CD14-positive monocyte (primary cell): ENCODE measurements around the gene GAB1. TPM values are rescaled to one million over a fixed set of nuclear protein-coding genes. Genes with fewer than 3 reads are reported as not detected.

Experiments
- DNase-seq, 3 donors: peaks; one replicate each; pipeline ENCODE4 v3.0.0-alpha.2; 2011 to 2022
- H2AFZ ChIP-seq: 2 replicates; pipeline ENCODE4 v1.6.0; 2012; ENCODE audit warnings: mild to moderate bottlenecking, low read depth, low read length, inconsistent platforms; ENCODE audit not compliant: insufficient read depth, poor library complexity, severe bottlenecking
- H3K27ac ChIP-seq, 2 donors: 1 replicate in 1 of 2; 2 replicates in 1 of 2; pipeline ENCODE4 v1.5.1; 2012 to 2013; ENCODE audit warnings: low read length in 2 of 2, control low read depth in 1 of 2, inconsistent platforms in 1 of 2, low read depth in 1 of 2, mild to moderate bottlenecking in 1 of 2
- H3K27me3 ChIP-seq, 2 donors: one replicate each; pipeline versions ENCODE4 v1.6.0 to v1.6.1; 2011 to 2013; ENCODE audit warnings: low read length in 2 of 2; ENCODE audit not compliant: control insufficient read depth in 2 of 2, insufficient read depth in 2 of 2
- H3K36me3 ChIP-seq, 2 donors: replicated peaks in 1 of 2; 1 replicate in 1 of 2; 2 replicates in 1 of 2; pipeline versions ENCODE4 v1.5.1 to v1.6.1; 2012 to 2013; ENCODE audit warnings: low read length in 2 of 2, control low read depth in 1 of 2, inconsistent platforms in 1 of 2, mild to moderate bottlenecking in 1 of 2; ENCODE audit not compliant: insufficient read depth in 2 of 2, control insufficient read depth in 1 of 2
- H3K4me1 ChIP-seq, 2 donors: 1 replicate in 1 of 2; 2 replicates in 1 of 2; pipeline versions ENCODE4 v1.5.1 to v1.6.1; 2012 to 2013; ENCODE audit warnings: low read length in 2 of 2, control low read depth in 1 of 2, inconsistent platforms in 1 of 2, mild to moderate bottlenecking in 1 of 2, moderate library complexity in 1 of 2; ENCODE audit not compliant: insufficient read depth in 2 of 2, control insufficient read depth in 1 of 2
- H3K4me2 ChIP-seq: replicated peaks from 2 replicates; pipeline ENCODE3; 2012; ENCODE audit warnings: low read length, moderate library complexity, mild to moderate bottlenecking; ENCODE audit not compliant: poor library complexity, severe bottlenecking; ENCODE audit errors: extremely low read depth
- H3K4me3 ChIP-seq, 3 experiments: fragments of 200-600 bp in 1 of 3; sonication (generic) in 1 of 3; replicated peaks in 1 of 3; 1 replicate in 2 of 3; 2 replicates in 1 of 3; pipeline ENCODE4 v1.5.1; 2011 to 2013; ENCODE audit warnings: low read length in 3 of 3, mild to moderate bottlenecking in 3 of 3, control low read depth in 2 of 3, low read depth in 2 of 3, inconsistent platforms in 1 of 3, moderate library complexity in 1 of 3
- H3K79me2 ChIP-seq: 2 replicates; pipeline ENCODE4 v1.6.0; 2012; ENCODE audit warnings: mild to moderate bottlenecking, control low read depth, inconsistent platforms, low read length, moderate library complexity; ENCODE audit not compliant: insufficient read depth
- H3K9ac ChIP-seq: 2 replicates; pipeline ENCODE4 v1.6.0; 2017; ENCODE audit warnings: low read length, mild to moderate bottlenecking; ENCODE audit not compliant: insufficient read depth, poor library complexity, severe bottlenecking
- H3K9me3 ChIP-seq, 2 donors: replicated peaks in 1 of 2; 1 replicate in 1 of 2; 2 replicates in 1 of 2; pipeline versions ENCODE4 v1.5.1 to v1.6.1; 2012 to 2013; ENCODE audit warnings: low read length in 2 of 2, control low read depth in 1 of 2; ENCODE audit not compliant: control insufficient read depth in 1 of 2, insufficient read depth in 1 of 2
- H4K20me1 ChIP-seq: 2 replicates; pipeline ENCODE4 v1.6.0; 2012; ENCODE audit warnings: mild to moderate bottlenecking, low read length, control low read depth, moderate library complexity; ENCODE audit not compliant: insufficient read depth
- H3K27ac Mint-ChIP-seq, 7 donors: one replicate each; pipeline ENCODE4 v1.8.0; 2020; ENCODE audit warnings: mild to moderate bottlenecking in 7 of 7, mixed read lengths in 7 of 7, moderate library complexity in 6 of 7, inconsistent platforms in 2 of 7
- H3K27me3 Mint-ChIP-seq, 3 donors: one replicate each; pipeline ENCODE4 v1.8.0; 2021 to 2022; ENCODE audit warnings: low read depth in 3 of 3, mild to moderate bottlenecking in 3 of 3, mixed read lengths in 3 of 3, moderate library complexity in 3 of 3, inconsistent platforms in 1 of 3
- H3K36me3 Mint-ChIP-seq, 2 donors: one replicate each; pipeline ENCODE4 v1.8.0; 2020; ENCODE audit warnings: mixed read lengths in 2 of 2, inconsistent platforms in 1 of 2, mild to moderate bottlenecking in 1 of 2
- H3K4me1 Mint-ChIP-seq: one replicate; pipeline ENCODE4 v1.8.0; 2020; ENCODE audit warnings: mild to moderate bottlenecking, mixed read lengths
- H3K4me3 Mint-ChIP-seq, 2 donors: one replicate each; pipeline ENCODE4 v1.8.0; 2020; ENCODE audit warnings: mild to moderate bottlenecking in 2 of 2, mixed read lengths in 2 of 2, moderate library complexity in 1 of 2
- H3K9me3 Mint-ChIP-seq, 7 donors: one replicate each; pipeline ENCODE4 v1.8.0; 2020 to 2022; ENCODE audit warnings: mixed read lengths in 7 of 7, mild to moderate bottlenecking in 6 of 7, moderate library complexity in 6 of 7, inconsistent platforms in 2 of 7
- CTCF ChIP-seq: fragments of 200-600 bp; IDR thresholded peaks from one replicate; pipeline ENCODE4 v1.8.0; 2022; ENCODE audit warnings: antibody characterized with exemption, mild to moderate bottlenecking
- WGBS: methylation state at CpG from one replicate; pipeline ENCODE4 v1.1.5; 2013; ENCODE audit warnings: missing lambda C conversion rate; ENCODE audit not compliant: insufficient coverage; 5-methylcytosine and 5-hydroxymethylcytosine counted together
- intact Hi-C, 2 donors: fragments of 100-400 bp; cut with micrococcal nuclease; formaldehyde crosslinking; loops; one replicate each; pipeline versions ENCODE4 v1.15.0 to v1.15.1; 2023
- polyA plus RNA-seq, 3 donors: library from polyadenylated mRNA; depleted of rRNA in 1 of 3; unstranded in 2 of 3; stranded (reverse) in 1 of 3; fragments of 300-500 nt in 2 of 3; fragments of >200 nt in 1 of 3; fragmentation: Illumina TruSeq in 2 of 3; gene quantifications; 1 replicate in 2 of 3; 2 replicates in 1 of 3; pipeline ENCODE4 v1.2.3, GENCODE V29; 2012 to 2021

The GAB1 gene
- polyA plus RNA-seq, 3 donors: 0.55 to 7.3 (median 0.69) TPM

GRCh38 chr4:143374255-143374654, 37.6 kb downstream of the GAB1 start:
- peaks cover 24% of the 10 kb centered on the region for H3K79me2 ChIP-seq
- peaks cover 41% of the 10 kb centered on the region for H3K4me1 Mint-ChIP-seq
- no peak for TF ChIP-seq CTCF

GRCh38 chr4:143374771-143375170, 38.1 kb downstream of the GAB1 start:
- H3K4me1 Mint-ChIP-seq: peaks cover 36% of the 10 kb centered on the region
- H3K4me1 ChIP-seq: peaks cover 15 to 23% of the 10 kb centered on the region in 2 donors

More at GRCh38 chr4:143374255-143374654, 37.6 kb downstream of the GAB1 start:
- Histone ChIP-seq H4K20me1 (peaks cover 75% of the 10 kb centered on the region), H3K9ac (no peak overlapping the region), H3K4me1 (peaks cover 19 to 28% of the 10 kb centered on the region in 2 donors), H3K27ac (no peak overlapping the region), H3K4me3 (no peak overlapping the region), H3K36me3 (no peaks in the 10 kb centered on the region), H3K4me2 (no peak overlapping the region), H2AFZ (no peak overlapping the region), H3K27me3 (no peaks in the 10 kb centered on the region), H3K9me3 (no peaks in the 10 kb centered on the region)
- no peak overlapping the region for H3K4me3 Mint-ChIP-seq
- peaks cover 0 to 2% of the 10 kb centered on the region in 2 donors for H3K36me3 Mint-ChIP-seq
- no peak overlapping the region for H3K27ac Mint-ChIP-seq
- no peaks in the 10 kb centered on the region for H3K27me3 Mint-ChIP-seq
- intact Hi-C loops: no loop called here
- WGBS: 88% methylated on average over 1 of the region's 3 CpGs
- no peak for DNase-seq
- peaks cover 0 to 3% (median 0%) of the 10 kb centered on the region in 7 donors for H3K9me3 Mint-ChIP-seq

More at GRCh38 chr4:143374771-143375170, 38.1 kb downstream of the GAB1 start:
- Histone ChIP-seq H4K20me1 (peaks cover 76% of the 10 kb centered on the region), H3K4me2 (no peak overlapping the region), H2AFZ (no peak overlapping the region), H3K27me3 (no peaks in the 10 kb centered on the region), H3K36me3 (no peaks in the 10 kb centered on the region), H3K79me2 (peaks cover 29% of the 10 kb centered on the region), H3K27ac (no peak overlapping the region), H3K9ac (no peak overlapping the region), H3K4me3 (no peak overlapping the region), H3K9me3 (no peaks in the 10 kb centered on the region)
- intact Hi-C loops: no loop called here
- Mint-ChIP-seq H3K36me3 (peaks cover 0 to 2% of the 10 kb centered on the region in 2 donors), H3K4me3 (no peak overlapping the region), H3K9me3 (peaks cover 0 to 3% (median 0%) of the 10 kb centered on the region in 7 donors), H3K27ac (no peak overlapping the region), H3K27me3 (no peaks in the 10 kb centered on the region)
- TF ChIP-seq CTCF: no peak
- no peak for DNase-seq
- WGBS: 72% methylated on average over 5 of the region's 6 CpGs
